K562 (cell line): ENCODE results near the gene GPHN. TPM values are rescaled to one million over a fixed set of nuclear protein-coding genes. Genes with fewer than 3 reads are reported as not detected.

Source experiments
- ATAC-seq: fragments of 200-7000 bp; cut with Tn5 transposase; 3 replicates; pipeline ENCODE4 v1.9.1; 2020; ENCODE audit warnings: moderate library complexity
- BruUV-seq: library from RNA; stranded (reverse); fragments of 400-500 nt; replicated peaks from 2 replicates; lab custom pipeline; 2021; lab: Mats Ljungman, UMichigan
- CTCF ChIA-PET: fragments of 300-600 bp; formaldehyde crosslinking; extraction: SDS; loops from one replicate; lab custom pipeline; 2021; ENCODE audit warnings: low intra/inter-chr PET ratio; lab: Yijun Ruan, JAX
- POLR2A ChIA-PET: fragments of 300-600, 350-650 bp; sonication (Branson Sonifier 250); formaldehyde crosslinking; extraction: SDS; loops from one replicate; lab custom pipeline; 2021; ENCODE audit warnings: antibody characterized with exemption, inconsistent platforms; lab: Yijun Ruan, JAX
- DNase-seq, 4 experiments: peaks; one replicate each; pipeline versions ENCODE4 v3.0.0 to v3.0.0-alpha.2; 2011 to 2018; ENCODE audit warnings: low spot score in 3 of 4, mixed read lengths in 3 of 4; ENCODE audit errors: extremely low read depth in 1 of 4
- FAIRE-seq: peaks from 2 replicates; lab custom pipeline; 2011; peaks lifted over from hg19 to GRCh38; lab: Jason Lieb, UNC
- H2AFZ ChIP-seq: 2 replicates; pipeline ENCODE4 v1.6.0; 2011; ENCODE audit warnings: low read depth, low read length, control low read depth, inconsistent platforms
- H3K27ac ChIP-seq: fragments of 200-600 bp; 3 replicates; pipeline ENCODE4 v1.8.0; 2011; ENCODE audit warnings: low read depth, mild to moderate bottlenecking, control low read depth, inconsistent platforms, low read length, moderate library complexity, mixed read lengths; ENCODE audit errors: extremely low read depth
- H3K27me3 ChIP-seq, 2 experiments: fragments of 300-600 bp in 1 of 2; 2 replicates in 1 of 2; 3 replicates in 1 of 2; pipeline versions ENCODE4 v1.6.0 to v1.8.0; 2011; ENCODE audit warnings: inconsistent platforms in 2 of 2, low read length in 2 of 2, mild to moderate bottlenecking in 1 of 2, mixed read lengths in 1 of 2, moderate library complexity in 1 of 2; ENCODE audit not compliant: control insufficient read depth in 2 of 2, insufficient read depth in 2 of 2
- H3K36me3 ChIP-seq: fragments of 300-600 bp; 3 replicates; pipeline ENCODE4 v1.8.0; 2011; ENCODE audit warnings: mild to moderate bottlenecking, low read length, inconsistent platforms; ENCODE audit not compliant: control insufficient read depth, insufficient read depth
- H3K4me1 ChIP-seq, 2 experiments: fragments of 200-600 bp in 1 of 2; replicated peaks in 1 of 2; 2 replicates in 1 of 2; 3 replicates in 1 of 2; pipeline versions ENCODE4 v1.5.1 to v1.8.0; 2011; ENCODE audit warnings: inconsistent platforms in 2 of 2, low read length in 2 of 2, mild to moderate bottlenecking in 1 of 2, mixed read lengths in 1 of 2, moderate library complexity in 1 of 2; ENCODE audit not compliant: control insufficient read depth in 2 of 2, insufficient read depth in 2 of 2
- H3K4me2 ChIP-seq: 2 replicates; pipeline ENCODE4 v1.6.1; 2011; ENCODE audit warnings: low read length, control low read depth, inconsistent platforms, mixed read lengths; ENCODE audit not compliant: insufficient read depth
- H3K4me3 ChIP-seq: fragments of 200-600 bp; sonication (generic), shearing (Covaris generic); 2 replicates; pipeline ENCODE4 v1.5.1; 2016; ENCODE audit warnings: control low read depth, inconsistent platforms
- H3K79me2 ChIP-seq: fragments of 200-600 bp; 3 replicates; pipeline ENCODE4 v1.8.0; 2011; ENCODE audit warnings: low read length, inconsistent platforms; ENCODE audit not compliant: control insufficient read depth, insufficient read depth
- H3K9ac ChIP-seq, 2 experiments: 2 replicates each; pipeline versions ENCODE4 v1.6.0 to v1.6.1; 2011; ENCODE audit warnings: low read depth in 2 of 2, low read length in 2 of 2, control low read depth in 1 of 2, inconsistent platforms in 1 of 2, mild to moderate bottlenecking in 1 of 2, mixed read lengths in 1 of 2; ENCODE audit not compliant: insufficient read depth in 1 of 2
- H3K9me1 ChIP-seq: one replicate; pipeline ENCODE4 v1.6.0; 2011; ENCODE audit warnings: inconsistent platforms, mild to moderate bottlenecking, low read length, moderate library complexity; ENCODE audit not compliant: control insufficient read depth, insufficient read depth
- H3K9me3 ChIP-seq: replicated peaks from 2 replicates; pipeline ENCODE4 v1.5.1; 2011; ENCODE audit warnings: low read depth, low read length, inconsistent platforms; ENCODE audit not compliant: control insufficient read depth, insufficient read depth
- H4K20me1 ChIP-seq: replicated peaks from 2 replicates; pipeline ENCODE4 v1.6.1; 2011; ENCODE audit warnings: low read length, inconsistent platforms, mixed read lengths; ENCODE audit not compliant: control insufficient read depth, insufficient read depth
- BCOR ChIP-seq: fragments of 450-650 bp; IDR thresholded peaks from 2 replicates; pipeline ENCODE4 v1.6.1; 2016
- NFYB ChIP-seq: IDR thresholded peaks from 2 replicates; pipeline ENCODE4 v1.6.1; 2011; ENCODE audit warnings: mild to moderate bottlenecking, moderate library complexity; ENCODE audit not compliant: insufficient read length; ENCODE audit errors: extremely low read depth
- NR1H2 ChIP-seq: sonication (generic); formaldehyde crosslinking; IDR thresholded peaks from 2 replicates; pipeline ENCODE4 v1.4.0; 2020; ENCODE audit warnings: mild to moderate bottlenecking, missing genetic modification reagents
- PHF8 ChIP-seq: fragments of 200-600 bp; sonication (generic); IDR thresholded peaks from 2 replicates; pipeline ENCODE4 v1.6.1; 2012; ENCODE audit warnings: mixed run types, mild to moderate bottlenecking, inconsistent platforms, low read length, moderate library complexity, borderline replicate concordance
- PYGO2 ChIP-seq: fragments of 450-650 bp; IDR thresholded peaks from 2 replicates; pipeline ENCODE4 v1.6.1; 2016; ENCODE audit warnings: mild to moderate bottlenecking, missing genetic modification characterization, moderate library complexity, missing compliant biosample characterization
- XRCC3 ChIP-seq: fragments of 450-650 bp; IDR thresholded peaks from 2 replicates; pipeline ENCODE4 v1.6.1; 2017; ENCODE audit warnings: mild to moderate bottlenecking, moderate library complexity
- WGBS: fragments of 100-300 bp; shearing (Covaris generic); methylation state at CpG from one replicate; pipeline ENCODE4 v1.1.6; 2016; ENCODE audit warnings: low coverage, mixed read lengths; ENCODE audit not compliant: insufficient coverage; ENCODE audit errors: missing lambda C conversion rate; 5-methylcytosine and 5-hydroxymethylcytosine counted together
- in situ Hi-C: fragments of 300-500 bp; cut with MboI; formaldehyde crosslinking; loops from 4 replicates; pipeline ENCODE4 v1.15.0; 2018; ENCODE audit warnings: inconsistent platforms, mixed read lengths
- intact Hi-C: fragments of 100-400 bp; cut with micrococcal nuclease; formaldehyde crosslinking; loops from 2 replicates; pipeline ENCODE4 v1.14.2; 2022
- polyA plus RNA-seq, 8 experiments: library from polyadenylated mRNA; depleted of rRNA in 4 of 8; stranded (reverse) in 5 of 8; unstranded in 3 of 8; fragments of >200 nt; fragmentation: Nextera tagmentation in 2 of 8; fragmentation: Illumina TruSeq in 1 of 8; extraction: Ambion mirVana in 2 of 8; extraction: Trizol in 1 of 8; gene quantifications; 2 replicates each; pipeline versions ENCODE4 v1.2.1 to v1.2.3, GENCODE V29; 2011 to 2014; ENCODE audit warnings: inconsistent platforms in 1 of 8, missing spikeins in 1 of 8
- total RNA-seq, 7 experiments: library from RNA; depleted of rRNA in 6 of 7; stranded (reverse); fragments of >200 nt in 6 of 7; fragmentation: Illumina TruSeq in 2 of 7; extraction: Trizol in 2 of 7; gene quantifications; 2 replicates each; pipeline versions ENCODE4 v1.2.1 to v1.2.3, GENCODE V29; 2011 to 2021; ENCODE audit warnings: low replicate concordance in 1 of 7
- TF ChIP-seq, protein P1 (sequence below): sonication (generic); formaldehyde crosslinking; IDR thresholded peaks from 2 replicates; pipeline ENCODE4 v1.8.1; 2022; ENCODE audit warnings: missing genetic modification reagents
- TF ChIP-seq, protein P2 (sequence below): fragments of 250-450 bp; sonication (Bioruptor Pico); IDR thresholded peaks from 2 replicates; pipeline ENCODE4 v1.5.0; 2022; ENCODE audit warnings: mild to moderate bottlenecking
- TF ChIP-seq, protein P3 (sequence below), 3 experiments: fragments of 200-800 bp in 1 of 3; sonication (Bioruptor generic) in 1 of 3; sonication (generic) in 1 of 3; formaldehyde crosslinking in 1 of 3; IDR thresholded peaks; 2 replicates each; pipeline versions ENCODE4 v1.6.1 to v1.8.0; 2016 to 2022; ENCODE audit warnings: mild to moderate bottlenecking in 2 of 3, missing compliant biosample characterization in 2 of 3, missing genetic modification characterization in 2 of 3, missing genetic modification reagents in 1 of 3

GPHN gene
- total and polyA plus RNA-seq, 9 of the 15 experiments (the other 6 are each of a cell fraction or from before 2014, with no cell fraction given), result 5.9 to 16.0 (median 11.4) TPM

DNA sequence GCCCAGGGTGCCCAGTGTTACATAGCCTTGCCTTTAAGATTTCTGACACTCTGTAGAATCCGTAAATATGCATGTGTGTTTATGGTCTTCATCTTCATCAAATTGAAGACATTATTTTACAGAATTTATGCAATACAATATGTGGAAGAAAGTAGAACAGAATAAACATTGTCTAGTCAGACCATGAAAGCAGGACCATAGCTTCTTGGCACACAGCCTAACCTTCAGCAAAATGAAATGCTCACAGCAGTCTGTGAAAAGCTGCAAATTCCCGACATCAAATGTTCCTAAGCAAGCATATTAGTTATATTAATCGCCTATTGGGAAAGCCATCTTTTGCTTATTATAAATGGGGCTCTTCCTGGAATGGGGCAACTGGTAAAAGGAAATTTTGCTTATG, 570.0 kb downstream of the GPHN start:
- Histone ChIP-seq H3K9me1 (no peaks in the 10 kb centered on the region), H3K4me2 (no peak overlapping the region), H3K4me3 (no peak overlapping the region), H2AFZ (no peak overlapping the region), H3K79me2 (no peaks in the 10 kb centered on the region), H3K36me3 (no peaks in the 10 kb centered on the region), H3K27ac (no peak overlapping the region), H3K27me3 (no peaks in the 10 kb centered on the region)
- POLR2A ChIA-PET, result no interaction called here
- FAIRE-seq (no peak), DNase-seq (no peak), ATAC-seq (no peak)
- no TSS peak for BruUV-seq
- TF ChIP-seq, protein P1, sequence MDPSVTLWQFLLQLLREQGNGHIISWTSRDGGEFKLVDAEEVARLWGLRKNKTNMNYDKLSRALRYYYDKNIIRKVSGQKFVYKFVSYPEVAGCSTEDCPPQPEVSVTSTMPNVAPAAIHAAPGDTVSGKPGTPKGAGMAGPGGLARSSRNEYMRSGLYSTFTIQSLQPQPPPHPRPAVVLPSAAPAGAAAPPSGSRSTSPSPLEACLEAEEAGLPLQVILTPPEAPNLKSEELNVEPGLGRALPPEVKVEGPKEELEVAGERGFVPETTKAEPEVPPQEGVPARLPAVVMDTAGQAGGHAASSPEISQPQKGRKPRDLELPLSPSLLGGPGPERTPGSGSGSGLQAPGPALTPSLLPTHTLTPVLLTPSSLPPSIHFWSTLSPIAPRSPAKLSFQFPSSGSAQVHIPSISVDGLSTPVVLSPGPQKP (CRISPR knock-in tag), result no peak
- no peak for TF ChIP-seq XRCC3
- TF ChIP-seq NFYB, result no peak
- TF ChIP-seq BCOR, result no peak
- TF ChIP-seq, protein P2, sequence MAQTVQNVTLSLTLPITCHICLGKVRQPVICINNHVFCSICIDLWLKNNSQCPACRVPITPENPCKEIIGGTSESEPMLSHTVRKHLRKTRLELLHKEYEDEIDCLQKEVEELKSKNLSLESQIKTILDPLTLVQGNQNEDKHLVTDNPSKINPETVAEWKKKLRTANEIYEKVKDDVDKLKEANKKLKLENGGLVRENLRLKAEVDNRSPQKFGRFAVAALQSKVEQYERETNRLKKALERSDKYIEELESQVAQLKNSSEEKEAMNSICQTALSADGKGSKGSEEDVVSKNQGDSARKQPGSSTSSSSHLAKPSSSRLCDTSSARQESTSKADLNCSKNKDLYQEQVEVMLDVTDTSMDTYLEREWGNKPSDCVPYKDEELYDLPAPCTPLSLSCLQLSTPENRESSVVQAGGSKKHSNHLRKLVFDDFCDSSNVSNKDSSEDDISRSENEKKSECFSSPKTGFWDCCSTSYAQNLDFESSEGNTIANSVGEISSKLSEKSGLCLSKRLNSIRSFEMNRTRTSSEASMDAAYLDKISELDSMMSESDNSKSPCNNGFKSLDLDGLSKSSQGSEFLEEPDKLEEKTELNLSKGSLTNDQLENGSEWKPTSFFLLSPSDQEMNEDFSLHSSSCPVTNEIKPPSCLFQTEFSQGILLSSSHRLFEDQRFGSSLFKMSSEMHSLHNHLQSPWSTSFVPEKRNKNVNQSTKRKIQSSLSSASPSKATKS (CRISPR knock-in tag), result no peak
- TF ChIP-seq PYGO2 (tag), result no peak
- no peak for TF ChIP-seq NR1H2 (CRISPR knock-in tag)
- no peak for TF ChIP-seq PHF8
- TF ChIP-seq, protein P3, sequence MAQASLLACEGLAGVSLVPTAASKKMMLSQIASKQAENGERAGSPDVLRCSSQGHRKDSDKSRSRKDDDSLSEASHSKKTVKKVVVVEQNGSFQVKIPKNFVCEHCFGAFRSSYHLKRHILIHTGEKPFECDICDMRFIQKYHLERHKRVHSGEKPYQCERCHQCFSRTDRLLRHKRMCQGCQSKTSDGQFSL (CRISPR knock-in tag; IDR thresholded peaks at IDR 0.05), result no peak
- TF ChIP-seq, protein P3 (tag; IDR thresholded peaks at IDR 0.05), result no peak
- TF ChIP-seq, all 486 proteins: peak for 0
- Histone ChIP-seq H4K20me1 (no peaks in the 10 kb centered on the region), H3K9me3 (no peaks in the 10 kb centered on the region; the same call in 1 of the 2 replicates), H3K9ac (no peak overlapping the region), H3K4me1 (no peaks in the 10 kb centered on the region)
- intact Hi-C loops, result no loop called here
- CTCF ChIA-PET, result no interaction called here
- in situ Hi-C loops, result no loop called here
- WGBS, result 10% methylated on average over 3 of the region's 3 CpGs
